Mesodermal cell (in vitro differentiated cells): ENCODE results near the gene COG5.
"Not testable (repeated sequence)": the region's sequence is repeated elsewhere in the genome, so short reads cannot be mapped to it uniquely, and the experiment has no call there.

Experiments
- H3K27ac ChIP-seq: 2 replicates; pipeline ENCODE4 v1.7.0; 2013; ENCODE audit warnings: mild to moderate bottlenecking, low read depth, low read length, moderate library complexity; ENCODE audit not compliant: severe bottlenecking
- H3K36me3 ChIP-seq: 2 replicates; pipeline ENCODE4 v1.7.1; 2013; ENCODE audit warnings: mild to moderate bottlenecking, low read length, moderate library complexity; ENCODE audit not compliant: control insufficient read depth, insufficient read depth
- H3K4me1 ChIP-seq: one replicate; pipeline ENCODE4 v1.7.1; 2013; ENCODE audit warnings: mild to moderate bottlenecking, low read length; ENCODE audit not compliant: insufficient read depth, control insufficient read depth, poor library complexity, severe bottlenecking
- H3K4me3 ChIP-seq: 2 replicates; pipeline ENCODE4 v1.7.0; 2013; ENCODE audit warnings: low read length, control low read depth, mild to moderate bottlenecking; ENCODE audit not compliant: insufficient read depth, poor library complexity, severe bottlenecking; ENCODE audit errors: extremely low read depth
- H3K9me3 ChIP-seq: 2 replicates; pipeline ENCODE4 v1.7.1; 2013; ENCODE audit warnings: mild to moderate bottlenecking, low read length, moderate library complexity; ENCODE audit not compliant: control insufficient read depth
- WGBS, 2 experiments: methylation state at CpG; one replicate each; pipeline ENCODE4 v1.1.5; 2013; ENCODE audit warnings: missing lambda C conversion rate in 2 of 2; ENCODE audit not compliant: insufficient coverage in 2 of 2; 5-methylcytosine and 5-hydroxymethylcytosine counted together

COG5 gene

GRCh38 chr7:107158028-107158427, 405.7 kb downstream of the COG5 start:
- 58 to 73% methylated on average over 1 of the region's 2 CpGs for WGBS, 2 experiments
- no peaks in the 10 kb centered on the region for H3K9me3 ChIP-seq
- H3K27ac ChIP-seq: no peak overlapping the region
- no peaks in the 10 kb centered on the region for H3K4me1 ChIP-seq
- no peak overlapping the region for H3K4me3 ChIP-seq
- H3K36me3 ChIP-seq: no peaks in the 10 kb centered on the region

GRCh38 chr7:107157091-107157490, 406.6 kb downstream of the COG5 start:
- H3K36me3 ChIP-seq: no peaks in the 10 kb centered on the region
- H3K9me3 ChIP-seq: no peaks in the 10 kb centered on the region
- WGBS, 2 experiments: 96 to 99% methylated on average over 6 to 7 of the region's 7 CpGs
- H3K4me1 ChIP-seq: no peaks in the 10 kb centered on the region
- H3K4me3 ChIP-seq: no peak overlapping the region
- H3K27ac ChIP-seq: no peak overlapping the region

GRCh38 chr7:107155726-107156125, 408.0 kb downstream of the COG5 start:
- H3K4me1 ChIP-seq, H3K36me3 ChIP-seq, H3K9me3 ChIP-seq, H3K27ac ChIP-seq, H3K4me3 ChIP-seq: not testable (repeated sequence)
- 97 to 100% methylated on average over 2 to 3 of the region's 3 CpGs for WGBS, 2 experiments

GRCh38 chr7:107154826-107155225, 408.9 kb downstream of the COG5 start:
- 90 to 100% methylated on average over 4 to 6 of the region's 6 CpGs for WGBS, 2 experiments
- Histone ChIP-seq H3K4me1 (no peaks in the 10 kb centered on the region), H3K4me3 (no peak overlapping the region), H3K9me3 (no peaks in the 10 kb centered on the region), H3K36me3 (no peaks in the 10 kb centered on the region), H3K27ac (no peak overlapping the region)

- H3K27ac ChIP-seq: no peak overlapping the region
- H3K9me3 ChIP-seq: no peaks in the 10 kb centered on the region
- H3K36me3 ChIP-seq: no peaks in the 10 kb centered on the region
- no peaks in the 10 kb centered on the region for H3K4me1 ChIP-seq
- no peak overlapping the region for H3K4me3 ChIP-seq
- 38 to 65% methylated on average over 2 to 4 of the region's 4 CpGs for WGBS, 2 experiments
Measured at GRCh38 chr7:107152011-107152410, 411.7 kb downstream of the COG5 start.
